HG03025 (cell line): ENCODE results near the gene SPEN.

Experiments used
- ATAC-seq: cut with Tn5 transposase; IDR thresholded peaks from one replicate; pipeline ENCODE4 v1.9.1; 2021; ENCODE audit warnings: mild to moderate bottlenecking, moderate library complexity; ENCODE audit not compliant: unreplicated experiment, low FRiP score

Gene SPEN

DNA sequence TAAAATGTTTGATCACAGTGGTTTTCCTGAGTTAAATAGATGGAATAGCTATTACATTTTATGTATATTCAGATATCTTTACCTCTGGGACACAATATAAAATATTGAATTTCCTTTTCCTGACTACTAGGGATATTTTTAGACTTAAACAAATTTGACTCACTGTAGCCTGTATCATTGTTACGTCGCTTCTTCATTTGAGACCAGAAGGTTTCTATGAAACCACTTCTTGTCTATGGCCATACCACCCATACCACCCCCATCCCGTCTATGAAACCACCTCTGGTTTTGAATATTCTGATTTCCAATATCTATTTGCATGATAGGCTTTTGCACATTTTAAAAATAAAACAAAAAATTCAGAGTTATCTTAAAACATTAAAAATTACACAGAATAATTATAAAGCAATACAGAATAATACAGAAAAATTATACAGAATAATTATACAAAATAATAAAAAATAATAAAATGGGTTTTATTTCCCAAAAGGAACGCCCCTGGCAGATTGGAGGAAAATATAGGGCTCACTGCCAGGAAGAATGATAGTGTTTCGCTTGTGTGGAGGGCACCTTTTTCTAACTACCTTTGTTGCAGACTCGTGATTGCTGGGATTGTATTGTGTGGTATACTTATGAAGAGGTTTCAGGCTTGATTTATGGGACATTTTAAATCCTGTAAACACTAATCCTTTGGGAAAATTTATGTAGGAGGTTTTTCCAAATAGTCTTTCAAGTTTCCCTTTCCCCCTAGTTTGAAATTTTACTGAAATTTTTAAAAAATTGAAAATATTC, 4.7 kb downstream of the SPEN start:
- no peak for ATAC-seq

DNA sequence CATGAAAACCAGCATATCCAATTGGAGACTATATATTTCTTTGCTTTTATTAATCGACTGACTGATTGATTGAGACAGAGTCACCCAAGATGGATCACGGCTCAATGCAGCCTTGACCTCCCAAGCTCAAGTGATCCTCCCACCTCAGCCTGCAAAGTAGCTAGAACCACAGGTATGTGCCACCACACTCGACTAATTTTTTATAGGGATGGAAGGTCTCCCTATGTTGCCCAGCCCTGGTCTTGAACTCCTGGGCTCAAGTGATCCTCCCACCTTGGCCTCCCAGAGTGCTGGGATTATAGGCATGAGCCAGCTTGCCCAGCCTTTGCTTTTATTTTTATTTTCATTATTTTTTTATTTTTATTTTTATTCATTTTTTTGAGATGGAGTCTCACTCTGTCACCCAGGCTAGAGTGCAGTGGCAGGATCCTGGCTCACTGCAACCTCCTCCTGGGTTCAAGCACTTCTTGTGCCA, 5.4 kb downstream of the SPEN start:
- no peak for ATAC-seq

DNA sequence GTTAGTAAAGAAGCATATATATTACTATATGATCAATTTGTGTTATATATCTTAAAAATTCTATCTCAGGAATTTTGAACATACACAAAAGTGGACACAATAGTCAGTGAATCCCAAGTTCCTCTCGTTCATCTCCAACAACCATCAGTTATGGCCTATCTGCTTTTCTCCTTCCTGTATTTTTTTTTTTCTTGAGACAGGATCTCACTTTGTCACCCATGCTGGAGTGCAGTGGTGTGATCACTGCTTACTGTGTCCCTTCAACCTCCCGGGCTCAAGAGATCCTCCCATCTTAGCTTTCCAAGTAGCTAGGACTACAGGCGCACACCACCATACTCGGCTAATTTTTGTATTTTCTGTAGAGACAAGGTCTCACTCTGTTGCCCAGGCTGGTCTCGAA, 9.4 kb downstream of the SPEN start:
- no peak for ATAC-seq

DNA sequence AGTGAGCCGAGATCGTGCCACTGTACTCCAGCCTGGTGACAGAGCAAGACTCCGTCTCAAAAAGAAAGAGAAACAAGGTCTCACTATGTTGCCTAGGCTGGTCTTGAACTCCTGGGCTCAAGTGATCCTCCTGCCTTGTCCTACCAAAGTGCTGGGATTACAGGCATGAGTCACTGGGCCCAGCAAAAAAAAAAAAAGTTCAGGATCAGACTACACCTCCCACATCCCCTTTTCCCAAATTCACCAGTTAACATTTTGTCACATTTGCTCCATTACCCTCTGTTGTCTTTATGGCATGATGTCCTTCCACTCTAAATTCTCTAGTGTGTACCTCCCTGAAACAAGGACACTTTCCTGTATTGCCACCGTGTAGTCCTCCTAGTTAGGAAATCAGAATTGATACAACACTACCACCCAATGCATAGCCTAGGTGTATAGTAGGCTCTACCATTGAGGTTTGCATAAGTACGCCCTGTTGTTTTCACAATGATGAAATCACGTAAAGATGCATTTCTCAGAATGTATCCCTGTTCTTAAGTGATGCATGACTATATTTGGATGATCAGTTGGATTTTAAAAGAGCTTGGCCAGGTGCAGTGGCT, 10.7 kb downstream of the SPEN start:
- ATAC-seq = no peak

DNA sequence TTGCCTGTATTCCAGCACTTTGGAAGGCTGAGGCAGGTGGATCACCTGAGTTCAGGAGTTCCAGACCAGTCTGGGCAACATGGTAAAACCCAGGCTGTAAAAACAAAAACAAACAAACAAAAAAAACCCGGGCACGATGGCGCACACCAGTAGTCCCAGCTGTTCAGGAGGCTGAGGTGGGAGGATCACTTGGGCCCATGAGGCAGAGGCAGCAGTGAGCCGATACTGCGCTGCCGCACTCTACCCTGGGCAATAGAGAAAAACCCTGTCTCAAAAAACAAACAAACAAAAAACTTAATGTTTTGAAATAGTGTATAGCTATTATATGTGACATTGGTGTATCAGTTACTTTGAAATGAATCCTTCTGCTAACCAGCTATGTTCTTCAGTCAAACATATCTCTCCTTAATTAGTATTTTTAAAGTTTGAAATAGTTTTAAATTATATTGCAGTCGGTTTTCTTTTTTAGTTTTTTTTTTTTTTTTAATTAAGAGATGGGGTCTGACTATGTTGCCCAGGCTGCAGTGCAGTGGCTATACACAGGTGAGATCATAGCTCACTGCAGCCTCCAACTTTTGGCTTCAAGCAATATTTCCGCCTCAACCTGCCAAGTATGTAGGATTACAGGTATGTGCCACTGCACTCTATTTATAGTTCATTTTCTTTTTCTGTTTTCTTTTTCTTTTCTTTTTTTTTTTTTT, 11.3 kb downstream of the SPEN start:
- ATAC-seq = no peak

DNA sequence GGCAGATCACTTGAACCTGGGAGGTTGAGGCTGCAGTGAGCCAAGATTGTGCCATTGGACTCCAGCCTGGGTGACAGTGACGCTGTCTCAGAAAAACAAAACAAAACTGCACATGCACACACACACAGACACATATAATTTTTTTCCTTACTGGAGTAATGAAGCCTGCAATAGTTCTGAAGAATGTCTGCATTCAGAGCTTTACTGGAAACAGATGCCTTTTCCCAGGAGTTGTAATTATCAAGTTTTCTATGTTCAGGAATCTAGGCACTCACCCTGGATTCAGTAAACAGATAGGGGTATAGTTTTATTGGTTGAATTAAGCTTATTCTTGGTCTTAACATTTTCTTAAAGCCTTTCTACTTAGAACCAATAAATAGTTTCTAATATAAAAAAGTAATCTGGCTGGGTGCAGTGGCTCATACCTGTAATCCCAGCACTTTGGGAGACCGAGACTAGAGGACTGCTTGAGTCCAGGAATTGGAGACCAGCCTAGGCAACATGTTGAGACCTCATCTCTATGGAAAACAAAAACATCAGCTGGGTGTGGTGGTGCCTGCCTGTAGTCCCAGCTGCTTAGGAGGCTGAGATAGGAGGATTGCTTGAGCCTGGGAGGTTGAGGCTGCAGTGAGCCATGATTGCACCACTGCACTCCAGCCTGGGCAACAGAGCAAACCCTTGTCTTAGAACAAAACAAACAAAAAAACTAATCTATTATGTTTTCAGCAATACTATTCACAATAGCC, 15.8 kb downstream of the SPEN start:
- no peak for ATAC-seq

DNA sequence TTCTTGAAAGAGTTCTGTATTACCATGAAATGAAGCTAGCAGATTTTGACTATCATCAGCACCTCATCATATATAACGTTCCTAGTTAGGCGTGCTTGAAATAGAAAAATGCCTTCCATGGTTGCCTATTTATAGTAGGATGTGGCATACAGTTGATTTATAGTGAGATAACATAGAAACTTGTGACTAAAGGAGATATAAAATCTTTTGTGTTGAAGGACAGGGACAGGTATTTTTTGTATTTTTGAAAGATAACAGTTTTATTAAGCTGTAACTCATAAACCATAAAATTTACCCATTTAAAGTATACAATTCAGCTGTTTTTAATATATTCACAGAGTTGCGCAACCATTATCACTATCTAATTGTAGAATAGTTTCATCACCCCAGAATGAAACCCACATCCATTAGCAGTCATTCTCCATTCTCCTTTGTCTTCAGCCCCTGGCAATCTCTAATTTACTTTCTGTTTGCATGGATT, 19.3 kb downstream of the SPEN start:
- no peak for ATAC-seq

DNA sequence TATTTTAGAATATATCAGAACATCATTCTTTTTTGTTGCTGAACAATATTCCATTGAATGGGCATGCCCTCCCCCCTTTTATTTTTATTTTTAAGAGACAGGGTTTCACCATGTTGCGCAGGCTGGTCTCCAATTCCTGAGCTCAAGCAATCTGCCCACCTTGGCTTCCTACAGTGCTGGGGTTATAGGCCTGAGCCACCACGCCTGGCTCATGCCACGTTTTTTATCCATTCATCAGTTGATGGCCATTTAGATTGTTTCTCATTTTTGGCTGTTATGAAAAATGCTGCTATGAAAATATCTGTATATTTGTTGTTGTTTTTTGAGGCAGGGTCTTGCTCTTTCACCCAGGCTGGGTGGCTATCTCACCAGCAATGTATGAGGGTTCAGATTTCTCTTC, 19.8 kb downstream of the SPEN start:
- no peak for ATAC-seq

DNA sequence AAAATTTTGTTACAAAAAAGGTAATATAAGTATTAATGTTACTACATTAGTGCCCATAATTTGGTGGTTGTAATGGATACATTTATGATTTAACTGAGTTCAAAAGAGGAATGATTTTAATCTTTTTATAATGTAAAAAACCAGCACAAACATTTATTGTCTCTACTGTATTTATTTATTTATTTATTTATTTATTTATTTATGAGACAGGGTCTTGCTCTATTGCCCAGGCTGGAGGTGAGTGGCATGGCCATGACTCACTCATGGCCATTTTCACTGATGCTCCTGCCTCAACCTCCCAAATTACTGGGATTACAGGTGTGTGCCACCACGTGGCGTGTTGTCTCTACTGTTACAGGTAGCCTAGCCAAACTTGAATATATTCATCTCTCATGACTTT, 21.9 kb downstream of the SPEN start:
- ATAC-seq = no peak

DNA sequence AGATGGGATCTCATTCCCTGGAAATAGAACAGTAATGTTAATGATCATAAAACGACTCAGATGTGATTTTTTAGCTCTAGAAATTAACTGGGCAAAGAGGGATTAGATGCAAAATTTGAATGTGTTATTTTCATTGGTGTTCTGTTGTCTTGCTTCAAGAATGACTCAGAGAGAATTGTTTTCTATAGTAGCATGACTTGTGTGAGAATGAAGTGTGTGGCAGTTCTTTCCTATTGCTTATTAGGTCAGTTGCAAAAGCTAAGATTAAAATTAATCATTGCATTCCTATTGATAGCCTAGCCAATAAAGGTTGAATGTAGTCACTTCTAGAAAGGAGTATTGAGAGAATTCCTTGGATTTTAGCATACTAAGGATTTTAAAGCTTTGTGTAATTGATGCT, 22.9 kb downstream of the SPEN start:
- ATAC-seq = no peak

DNA sequence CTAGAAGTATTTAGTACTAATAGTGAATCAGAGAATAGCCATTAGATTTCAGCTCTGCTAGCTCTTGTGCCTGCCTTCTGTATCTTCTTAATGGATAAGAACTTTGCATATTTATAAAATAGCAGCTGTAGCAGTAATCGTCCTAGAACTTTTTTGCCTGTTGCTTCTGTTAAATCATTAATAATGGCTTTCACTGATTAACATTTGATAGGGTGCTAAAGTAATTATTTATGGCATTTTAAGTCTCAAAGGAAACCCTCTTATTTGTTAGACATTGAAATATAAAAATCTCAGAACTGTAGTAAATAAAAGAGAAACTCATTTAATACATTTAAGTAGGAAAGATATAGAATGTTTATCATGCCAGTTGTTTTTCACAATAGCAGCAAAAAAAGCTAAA, 27.0 kb downstream of the SPEN start:
- no peak for ATAC-seq

DNA sequence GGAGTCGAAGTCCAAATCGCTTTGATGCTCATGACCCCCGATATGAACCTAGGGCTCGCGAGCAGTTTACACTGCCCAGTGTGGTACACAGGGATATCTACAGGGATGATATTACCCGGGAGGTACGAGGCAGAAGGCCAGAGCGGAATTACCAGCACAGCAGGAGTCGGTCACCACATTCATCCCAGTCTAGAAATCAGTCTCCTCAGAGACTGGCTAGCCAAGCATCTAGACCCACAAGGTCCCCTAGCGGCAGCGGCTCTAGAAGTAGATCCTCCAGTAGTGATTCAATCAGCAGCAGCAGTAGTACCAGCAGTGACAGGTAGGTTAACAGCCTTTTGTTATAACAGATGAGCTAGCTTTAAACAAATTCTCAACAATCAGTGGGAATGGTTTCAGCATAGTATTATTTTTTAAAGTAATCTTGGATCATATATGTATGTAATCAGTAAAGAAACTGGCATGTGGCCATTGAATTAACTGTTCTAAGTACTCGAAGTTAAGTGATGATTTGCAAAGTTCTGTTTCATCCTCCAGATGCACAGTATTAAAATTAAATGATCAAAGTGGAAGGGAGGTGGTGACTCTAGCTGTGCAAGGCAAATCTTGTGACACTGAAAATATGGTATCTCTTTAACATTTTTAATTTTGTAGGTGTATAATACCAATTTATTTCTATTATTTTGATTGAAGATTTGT, 29.0 kb downstream of the SPEN start:
- ATAC-seq = no peak

DNA sequence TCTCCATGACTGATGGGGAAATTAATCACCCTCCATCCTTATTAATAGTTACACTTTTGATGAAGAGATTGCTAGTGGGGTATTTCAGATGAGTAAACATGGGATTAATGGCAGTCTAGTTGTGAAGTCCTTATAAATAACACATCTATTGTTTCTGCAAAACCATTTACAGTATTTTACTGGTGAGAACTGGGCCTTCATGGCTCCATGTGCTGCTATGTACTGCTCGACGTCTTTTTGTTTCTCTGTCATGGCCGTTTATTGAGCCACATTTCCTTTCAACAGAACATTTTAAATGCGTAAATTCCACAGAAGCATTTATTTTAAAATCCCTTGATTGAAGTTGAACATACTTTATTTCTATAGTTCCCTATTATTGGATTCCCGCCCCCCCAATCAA, 34.5 kb downstream of the SPEN start:
- ATAC-seq = no peak

DNA sequence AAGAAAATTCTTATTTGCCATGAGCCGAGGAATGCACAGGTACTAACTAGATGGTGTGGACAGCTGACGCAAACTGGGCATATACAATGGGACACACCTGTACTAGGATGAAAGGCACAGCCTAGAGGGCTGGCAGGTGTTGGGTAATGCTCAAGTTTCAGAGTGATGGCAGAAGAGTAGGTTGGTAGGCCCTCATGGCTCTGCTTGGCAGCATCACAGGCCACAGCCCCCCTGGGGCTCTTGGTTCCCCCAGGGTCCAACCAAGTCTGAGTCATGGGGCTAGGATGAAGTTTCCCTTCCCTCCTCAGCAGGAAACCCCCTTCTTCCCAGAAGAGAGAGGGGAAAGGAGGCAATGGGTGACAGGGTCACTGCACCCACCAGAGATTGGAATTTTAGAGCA, 35.2 kb downstream of the SPEN start:
- no peak for ATAC-seq

DNA sequence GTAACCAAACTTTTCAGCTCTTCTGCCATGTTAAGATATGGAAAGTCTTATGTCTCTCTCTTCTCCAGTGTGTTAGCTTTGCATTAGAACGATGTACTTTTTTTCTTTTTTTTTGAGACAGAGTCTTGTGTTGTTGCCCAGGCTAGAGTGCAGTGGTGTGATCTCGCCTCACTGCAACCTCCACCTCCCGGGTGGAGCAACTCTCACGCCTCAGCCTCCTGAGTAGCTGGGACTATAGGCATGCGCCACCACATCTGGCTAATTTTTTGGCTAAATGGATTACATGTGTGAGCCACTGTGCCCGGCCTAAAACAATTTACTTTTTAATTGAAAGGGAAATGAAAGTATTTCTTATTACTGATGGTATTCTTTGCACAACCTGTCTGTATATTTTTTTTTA, 35.8 kb downstream of the SPEN start:
- no peak for ATAC-seq

DNA sequence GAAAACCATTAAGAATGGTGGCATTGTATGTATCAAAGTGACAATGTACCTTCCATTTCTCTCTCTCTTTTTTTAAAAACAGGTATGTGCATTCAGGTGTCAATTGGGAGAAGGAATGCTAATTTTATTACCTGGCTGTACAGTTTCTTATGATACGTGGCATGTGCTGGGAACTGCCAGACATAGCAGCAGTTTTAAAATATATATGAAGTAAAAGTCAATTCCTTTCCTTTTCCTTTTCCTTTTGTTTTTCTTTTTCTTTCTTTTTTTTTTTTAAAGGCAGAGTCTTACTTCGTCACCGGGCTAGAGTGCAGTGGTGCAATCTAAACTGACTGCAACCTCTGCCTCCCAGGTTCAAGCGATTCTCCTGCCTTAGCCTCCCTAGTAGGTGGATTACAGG, 37.0 kb downstream of the SPEN start:
- no peak for ATAC-seq

DNA sequence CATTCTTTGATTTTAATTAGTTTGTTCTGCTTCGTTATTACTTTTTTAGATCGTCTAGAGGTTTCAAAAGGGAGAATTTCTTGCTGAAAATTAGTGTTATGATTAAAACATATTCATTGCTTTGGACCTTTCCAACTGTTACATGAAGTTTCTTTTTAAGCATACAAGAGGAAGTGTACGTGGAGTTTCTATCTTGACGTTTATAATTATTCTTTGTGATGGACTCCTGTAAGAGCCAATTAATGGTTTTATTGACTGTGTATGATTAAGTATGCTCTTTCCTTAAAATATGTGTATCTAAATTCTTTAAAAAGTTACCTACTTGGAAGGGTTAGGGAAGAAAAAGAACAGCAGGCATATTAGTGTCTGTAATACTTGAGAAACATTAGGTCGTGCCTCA, 37.8 kb downstream of the SPEN start:
- no peak for ATAC-seq

DNA sequence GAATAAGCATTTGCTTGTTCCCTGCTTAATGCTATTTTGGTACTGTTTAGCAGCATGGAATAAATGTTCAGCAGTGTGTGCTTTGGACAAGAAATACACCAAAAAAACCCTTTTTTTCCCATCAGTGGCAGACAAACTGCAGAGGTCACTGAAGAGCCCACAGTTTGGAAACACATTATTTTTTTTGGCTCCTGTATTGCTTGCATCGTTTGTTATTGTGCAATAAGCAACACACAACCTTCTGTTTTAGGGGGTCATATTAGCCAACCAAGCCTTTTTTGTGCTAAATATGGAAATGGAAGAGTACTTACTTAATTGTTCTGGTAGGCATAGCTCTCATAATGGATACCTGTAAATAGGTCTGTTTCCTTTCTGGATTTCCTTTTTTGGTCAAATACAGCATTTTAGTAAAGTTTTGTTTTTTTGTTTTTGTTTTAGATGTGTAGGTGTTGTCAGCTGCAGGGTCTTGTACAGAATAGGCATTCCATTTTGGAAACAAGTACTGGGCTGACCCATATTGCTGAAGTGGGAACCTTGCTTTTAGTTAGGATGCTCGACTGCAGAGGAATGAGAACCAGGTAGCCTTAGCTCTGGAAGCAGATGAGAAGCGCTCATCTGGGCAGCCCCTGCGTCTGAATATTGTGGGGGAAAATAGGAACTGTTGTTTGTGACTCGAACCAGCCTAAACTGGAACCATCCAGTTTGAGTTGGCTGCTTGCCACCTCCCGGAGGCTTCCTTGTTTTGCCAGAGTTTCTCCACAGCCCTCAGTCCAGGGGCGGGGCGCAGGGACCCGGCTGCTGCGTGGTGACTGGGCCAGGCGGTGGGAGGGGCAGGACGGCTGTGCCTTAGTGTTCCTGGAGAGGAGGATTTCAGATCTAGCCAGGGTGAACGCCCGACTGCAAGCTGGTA, 38.4 kb downstream of the SPEN start:
- no peak for ATAC-seq

DNA sequence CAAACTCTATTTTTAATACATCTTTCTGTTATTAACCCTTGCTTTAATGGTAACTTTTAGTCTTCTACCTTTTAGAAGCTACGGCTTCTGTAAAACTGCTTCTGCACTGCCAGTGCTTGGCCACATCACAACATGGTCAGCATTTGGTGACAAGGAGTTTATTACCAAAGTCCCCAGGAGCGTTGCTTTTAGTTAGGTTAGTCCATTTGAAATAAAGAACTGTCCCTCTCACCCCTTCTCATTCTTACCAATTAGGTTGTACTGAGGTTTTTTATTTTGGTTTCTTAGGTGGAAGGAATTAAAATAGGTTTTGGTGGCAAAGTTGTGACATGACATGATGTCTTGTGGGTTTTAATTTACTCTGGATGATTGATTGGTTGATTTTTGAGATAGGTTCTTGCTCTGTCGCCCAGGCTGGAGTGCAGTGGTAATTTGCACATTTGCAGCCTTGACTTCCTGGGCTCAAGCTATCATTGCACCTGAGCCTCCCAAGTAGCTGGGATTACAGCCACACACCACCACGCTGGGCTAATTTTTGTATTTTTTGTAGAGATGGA, 39.2 kb downstream of the SPEN start:
- no peak for ATAC-seq
